HG03108 (cell line): Measurements from ENCODE around the gene KLF4.

Experiments
- ATAC-seq: cut with Tn5 transposase; IDR thresholded peaks from one replicate; pipeline ENCODE4 v1.9.1; 2021; ENCODE audit warnings: moderate library complexity; ENCODE audit not compliant: unreplicated experiment

The KLF4 gene

GRCh38 chr9:107460153-107461023 is 29.2 kb downstream of the KLF4 start:
- no peak for ATAC-seq

- ATAC-seq: no peak
Observed at GRCh38 chr9:107455425-107456135, 34.0 kb downstream of the KLF4 start.

- ATAC-seq: no peak
Observed at GRCh38 chr9:107453479-107453878, 36.1 kb downstream of the KLF4 start.

DNA sequence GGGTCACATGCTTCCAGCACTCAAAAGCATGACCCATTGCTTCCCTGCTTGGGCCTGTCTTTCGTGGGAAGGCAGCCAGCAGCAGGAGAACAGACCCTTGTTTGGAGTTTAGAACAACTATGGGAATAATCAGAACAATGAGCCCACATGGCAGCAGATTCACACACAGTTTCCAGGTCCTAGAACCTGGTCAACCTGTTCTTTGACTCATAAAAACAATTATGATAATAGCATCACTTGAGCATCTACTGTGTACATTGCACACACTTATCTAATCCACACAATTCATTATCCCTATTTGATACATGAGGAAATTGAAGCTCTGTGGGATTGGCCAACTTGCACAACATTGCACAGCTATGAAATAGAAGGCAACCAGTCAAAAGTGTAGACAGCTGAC is 41.7 kb downstream of the KLF4 start:
- ATAC-seq: no peak

DNA sequence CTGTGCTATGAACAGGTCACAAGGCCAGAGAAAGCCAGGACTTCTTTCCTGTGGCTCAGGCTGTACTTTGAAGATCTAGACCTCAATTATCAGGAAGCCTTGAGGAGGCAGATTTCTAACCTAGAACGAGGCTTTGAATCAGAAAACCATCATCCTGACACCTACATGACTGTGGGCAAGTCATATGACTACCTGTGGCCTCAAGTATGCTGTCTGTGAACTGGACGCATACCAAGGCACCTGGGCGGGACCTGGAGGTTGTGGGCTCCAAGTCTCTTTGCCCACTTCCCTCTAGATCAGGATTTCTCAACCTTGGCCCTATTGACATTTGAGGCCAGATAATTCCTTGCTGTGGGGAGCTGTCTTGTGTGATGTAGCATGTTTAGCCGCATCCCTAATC is 42.5 kb downstream of the KLF4 start:
- no peak for ATAC-seq

GRCh38 chr9:107446491-107446890 is 43.1 kb downstream of the KLF4 start:
- no peak for ATAC-seq

- ATAC-seq: no peak
Observed at GRCh38 chr9:107443786-107444185, 45.8 kb downstream of the KLF4 start.

DNA sequence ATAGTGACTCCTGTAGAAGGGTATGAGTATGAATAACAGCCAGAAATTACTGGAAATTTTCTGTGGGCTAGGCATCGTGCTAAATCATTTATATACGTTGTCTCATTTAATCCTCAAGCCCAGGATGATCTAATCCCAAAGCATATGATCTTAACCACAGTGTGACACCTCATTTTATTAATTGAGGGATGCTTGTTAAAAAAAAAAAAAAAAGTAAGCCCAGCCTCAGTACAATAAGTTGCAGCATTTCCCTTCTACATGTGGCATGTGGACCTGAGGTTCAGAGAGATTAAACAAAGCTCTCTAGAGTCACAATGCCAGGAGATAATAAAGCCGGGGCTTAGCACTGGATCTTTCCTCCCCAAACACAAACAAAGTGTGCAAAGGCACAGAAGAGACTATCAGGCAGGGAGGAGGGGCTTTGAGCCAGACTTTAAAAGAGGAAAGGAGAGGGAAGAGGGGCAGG is 49.5 kb downstream of the KLF4 start:
- ATAC-seq: no peak

- ATAC-seq: no peak
Observed at GRCh38 chr9:107438211-107439031, 51.1 kb downstream of the KLF4 start.

GRCh38 chr9:107437716-107438115 is 51.9 kb downstream of the KLF4 start:
- no peak for ATAC-seq

DNA sequence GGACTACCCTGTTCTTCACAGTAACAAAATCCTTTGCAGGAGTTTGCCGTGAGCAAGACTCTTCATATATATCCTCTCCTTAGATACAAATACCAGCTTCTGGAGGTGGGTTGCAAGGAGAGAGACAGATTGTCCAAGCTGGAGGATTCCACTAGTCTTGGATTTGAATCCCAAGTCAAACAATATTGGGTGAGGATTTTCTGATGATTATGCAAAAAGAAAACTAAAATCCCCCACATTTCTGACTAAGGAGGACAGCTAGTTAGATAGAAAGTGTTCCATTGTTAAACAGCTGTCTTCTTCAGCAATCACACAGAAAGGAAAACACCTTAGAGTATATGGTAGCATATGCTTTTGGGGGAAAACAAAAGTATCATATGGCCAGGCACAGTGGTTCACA is 54.2 kb downstream of the KLF4 start:
- ATAC-seq: no peak
